ENCODE data around the gene CLEC18B. TPM values are rescaled to one million over a fixed set of nuclear protein-coding genes. Genes with fewer than 3 reads are reported as not detected.
"Not testable (repeated sequence)": the region's sequence is repeated elsewhere in the genome, so short reads cannot be mapped to it uniquely, and the experiment has no call there.

CLEC18B gene
- total RNA-seq, 1 donor from 2014 or later, result 0.60 TPM

- Mint-ChIP-seq H3K9me3 (no peaks in the 10 kb centered on the region), H3K4me1 (ENCODE audit: low read depth) (no peaks in the 10 kb centered on the region), H3K36me3 (ENCODE audit: low read depth) (peaks cover 35% of the 10 kb centered on the region), H3K4me3 (no peak overlapping the region), H3K27ac (no peak overlapping the region), H3K27me3 (ENCODE audit: insufficient read depth) (no peaks in the 10 kb centered on the region)
- no peak for DNase-seq (ENCODE audit: low spot score)
- intact Hi-C loops (cut with micrococcal nuclease), result no loop called here
These were observed 33.9 kb upstream of the CLEC18B start for GRCh38 chr16:74455213-74455612.

GRCh38 chr16:74451951-74452758, 30.9 kb upstream of the CLEC18B start:
- Mint-ChIP-seq H3K4me1 (ENCODE audit: low read depth) (no peaks in the 10 kb centered on the region), H3K9me3 (no peaks in the 10 kb centered on the region), H3K36me3 (ENCODE audit: low read depth) (peaks cover 32% of the 10 kb centered on the region), H3K27me3 (ENCODE audit: insufficient read depth) (no peaks in the 10 kb centered on the region), H3K4me3 (no peak overlapping the region), H3K27ac (no peak overlapping the region)
- DNase-seq (ENCODE audit: low spot score), result no peak
- intact Hi-C loops (cut with micrococcal nuclease), result no loop called here

GRCh38 chr16:74450967-74451760, 29.9 kb upstream of the CLEC18B start:
- intact Hi-C loops (cut with micrococcal nuclease), result no loop called here
- H3K4me1 Mint-ChIP-seq (ENCODE audit: low read depth), result no peaks in the 10 kb centered on the region
- DNase-seq (ENCODE audit: low spot score), result no peak
- H3K9me3 Mint-ChIP-seq, result no peaks in the 10 kb centered on the region
- no peak overlapping the region for H3K4me3 Mint-ChIP-seq
- H3K27ac Mint-ChIP-seq, result peak overlapping the region; percentile 57
- peaks cover 33% of the 10 kb centered on the region for H3K36me3 Mint-ChIP-seq (ENCODE audit: low read depth)
- no peaks in the 10 kb centered on the region for H3K27me3 Mint-ChIP-seq (ENCODE audit: insufficient read depth)

- H3K27ac Mint-ChIP-seq, result no peak overlapping the region
- H3K4me3 Mint-ChIP-seq, result no peak overlapping the region
- H3K9me3 Mint-ChIP-seq, result no peaks in the 10 kb centered on the region
- no peaks in the 10 kb centered on the region for H3K4me1 Mint-ChIP-seq (ENCODE audit: low read depth)
- intact Hi-C loops (cut with micrococcal nuclease), result no loop called here
- peaks cover 25% of the 10 kb centered on the region for H3K36me3 Mint-ChIP-seq (ENCODE audit: low read depth)
- no peaks in the 10 kb centered on the region for H3K27me3 Mint-ChIP-seq (ENCODE audit: insufficient read depth)
- DNase-seq (ENCODE audit: low spot score), result no peak
These were observed 29.0 kb upstream of the CLEC18B start for GRCh38 chr16:74450236-74450635.

GRCh38 chr16:74449470-74449869, 28.2 kb upstream of the CLEC18B start:
- Mint-ChIP-seq H3K27me3 (ENCODE audit: insufficient read depth) (no peaks in the 10 kb centered on the region), H3K27ac (no peak overlapping the region), H3K4me3 (no peak overlapping the region), H3K9me3 (no peaks in the 10 kb centered on the region), H3K36me3 (ENCODE audit: low read depth) (peaks cover 22% of the 10 kb centered on the region), H3K4me1 (ENCODE audit: low read depth) (no peaks in the 10 kb centered on the region)
- intact Hi-C loops (cut with micrococcal nuclease), result no loop called here
- no peak for DNase-seq (ENCODE audit: low spot score)

GRCh38 chr16:74448990-74449389, 27.7 kb upstream of the CLEC18B start:
- H3K27me3 Mint-ChIP-seq (ENCODE audit: insufficient read depth), result no peaks in the 10 kb centered on the region
- H3K36me3 Mint-ChIP-seq (ENCODE audit: low read depth), result peaks cover 22% of the 10 kb centered on the region
- intact Hi-C loops (cut with micrococcal nuclease), result no loop called here
- H3K27ac Mint-ChIP-seq, result no peak overlapping the region
- no peak overlapping the region for H3K4me3 Mint-ChIP-seq
- no peaks in the 10 kb centered on the region for H3K9me3 Mint-ChIP-seq
- no peaks in the 10 kb centered on the region for H3K4me1 Mint-ChIP-seq (ENCODE audit: low read depth)
- DNase-seq (ENCODE audit: low spot score), result no peak

GRCh38 chr16:74447578-74447977, 26.3 kb upstream of the CLEC18B start:
- H3K27ac Mint-ChIP-seq, result no peak overlapping the region
- no peaks in the 10 kb centered on the region for H3K4me1 Mint-ChIP-seq (ENCODE audit: low read depth)
- H3K4me3 Mint-ChIP-seq, result no peak overlapping the region
- no peaks in the 10 kb centered on the region for H3K27me3 Mint-ChIP-seq (ENCODE audit: insufficient read depth)
- H3K36me3 Mint-ChIP-seq (ENCODE audit: low read depth), result peaks cover 19% of the 10 kb centered on the region
- no peak for DNase-seq (ENCODE audit: low spot score)
- no peaks in the 10 kb centered on the region for H3K9me3 Mint-ChIP-seq
- intact Hi-C loops (cut with micrococcal nuclease), result no loop called here

GRCh38 chr16:74446866-74447265, 25.6 kb upstream of the CLEC18B start:
- no peak overlapping the region for H3K27ac Mint-ChIP-seq
- no peak overlapping the region for H3K4me3 Mint-ChIP-seq
- no peaks in the 10 kb centered on the region for H3K27me3 Mint-ChIP-seq (ENCODE audit: insufficient read depth)
- H3K4me1 Mint-ChIP-seq (ENCODE audit: low read depth), result no peaks in the 10 kb centered on the region
- no peak for DNase-seq (ENCODE audit: low spot score)
- H3K36me3 Mint-ChIP-seq (ENCODE audit: low read depth), result peaks cover 19% of the 10 kb centered on the region
- H3K9me3 Mint-ChIP-seq, result no peaks in the 10 kb centered on the region
- intact Hi-C loops (cut with micrococcal nuclease), result no loop called here

GRCh38 chr16:74443624-74444346, 22.5 kb upstream of the CLEC18B start:
- H3K4me3 Mint-ChIP-seq; H3K4me1 Mint-ChIP-seq (ENCODE audit: low read depth); H3K9me3 Mint-ChIP-seq; intact Hi-C loops (cut with micrococcal nuclease); H3K27me3 Mint-ChIP-seq (ENCODE audit: insufficient read depth); DNase-seq (ENCODE audit: low spot score); H3K27ac Mint-ChIP-seq: not testable (repeated sequence)
- peaks cover 22% of the 10 kb centered on the region for H3K36me3 Mint-ChIP-seq (ENCODE audit: low read depth)

GRCh38 chr16:74439685-74440084, 18.4 kb upstream of the CLEC18B start:
- Mint-ChIP-seq H3K27ac (no peak overlapping the region), H3K9me3 (no peaks in the 10 kb centered on the region), H3K4me3 (no peak overlapping the region), H3K27me3 (ENCODE audit: insufficient read depth) (no peaks in the 10 kb centered on the region), H3K4me1 (ENCODE audit: low read depth) (peaks cover 18% of the 10 kb centered on the region), H3K36me3 (ENCODE audit: low read depth) (peaks cover 19% of the 10 kb centered on the region)
- intact Hi-C loops (cut with micrococcal nuclease), result loop anchor here (5.0 kb wide), 1 partner anchor 72 kb away; no protein-coding TSS in a partner anchor
- no peak for DNase-seq (ENCODE audit: low spot score)

GRCh38 chr16:74438492-74438979, 17.3 kb upstream of the CLEC18B start:
- Mint-ChIP-seq H3K36me3 (ENCODE audit: low read depth) (peaks cover 19% of the 10 kb centered on the region), H3K27me3 (ENCODE audit: insufficient read depth) (no peaks in the 10 kb centered on the region), H3K4me1 (ENCODE audit: low read depth) (peaks cover 18% of the 10 kb centered on the region), H3K4me3 (peak overlapping the region; percentile 58), H3K27ac (peak overlapping the region; percentile 70), H3K9me3 (no peaks in the 10 kb centered on the region)
- peak; percentile 8 for DNase-seq (ENCODE audit: low spot score)
- intact Hi-C loops (cut with micrococcal nuclease), result loop anchor here (1.0 to 5.0 kb wide), 2 partner anchors 56 to 71 kb away; no protein-coding TSS in a partner anchor

GRCh38 chr16:74431516-74431915, 10.2 kb upstream of the CLEC18B start:
- no peak for DNase-seq (ENCODE audit: low spot score)
- H3K4me3 Mint-ChIP-seq, result no peak overlapping the region
- H3K27ac Mint-ChIP-seq, result no peak overlapping the region
- no peaks in the 10 kb centered on the region for H3K27me3 Mint-ChIP-seq (ENCODE audit: insufficient read depth)
- no peaks in the 10 kb centered on the region for H3K4me1 Mint-ChIP-seq (ENCODE audit: low read depth)
- H3K9me3 Mint-ChIP-seq, result no peaks in the 10 kb centered on the region
- peaks cover 4% of the 10 kb centered on the region for H3K36me3 Mint-ChIP-seq (ENCODE audit: low read depth)
- intact Hi-C loops (cut with micrococcal nuclease), result loop anchor here (5.0 kb wide), 1 partner anchor 124 kb away; no protein-coding TSS in a partner anchor
